GM10847 (cell line): ENCODE measurements around the gene FAM72B.
"Not testable (repeated sequence)": the region's sequence is repeated elsewhere in the genome, so short reads cannot be mapped to it uniquely, and the experiment has no call there.

Source experiments
- POLR2A ChIP-seq: IDR thresholded peaks from 2 replicates; pipeline ENCODE4 v1.6.1; 2011; ENCODE audit not compliant: insufficient read length; ENCODE audit errors: extremely low read depth

The FAM72B gene

DNA sequence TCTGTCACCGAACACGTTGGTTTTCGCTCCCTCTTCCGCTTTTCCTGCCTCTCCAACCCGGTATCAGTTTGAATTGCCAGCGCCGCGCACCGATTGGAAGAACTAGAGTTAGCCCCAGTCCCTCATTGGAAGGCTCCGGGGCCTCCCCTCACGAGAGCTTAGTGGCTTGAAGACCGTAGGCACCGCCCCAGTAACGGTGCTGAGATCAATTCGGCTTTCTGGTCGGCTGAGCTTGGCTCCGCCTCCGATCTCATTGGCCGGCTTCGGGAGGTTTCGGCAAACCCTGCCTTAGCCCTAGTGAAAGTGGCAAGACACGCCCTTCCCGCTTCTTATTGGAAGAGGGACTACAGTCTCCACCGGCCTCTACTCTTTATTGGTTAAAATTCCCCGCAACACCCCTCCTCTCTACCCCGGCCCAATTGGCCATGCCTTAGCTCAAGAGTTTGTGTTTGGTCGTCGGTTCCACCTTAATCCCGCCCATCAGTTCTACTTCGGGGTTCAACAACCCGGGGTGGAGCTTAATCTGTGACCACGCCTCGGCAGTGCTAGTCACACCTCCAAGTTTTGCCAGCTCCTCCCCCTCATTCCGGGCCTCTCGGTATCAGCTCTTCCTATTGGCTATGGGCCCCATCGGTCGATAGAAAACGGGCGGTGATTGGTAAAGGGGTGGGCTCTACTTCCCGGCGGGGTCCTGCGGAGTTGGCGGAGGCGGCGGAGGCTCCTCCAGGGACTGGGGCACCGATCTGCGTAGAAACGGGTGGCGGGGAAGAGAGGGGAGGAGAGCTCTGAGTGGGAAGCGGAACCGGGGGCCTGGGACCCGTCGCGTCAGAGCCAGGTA, at the start of gene FAM72B, which contains the start of gene SRGAP2C:
Gene FAM72B, minus strand, starts transcription at position 51 of the 838 bp plus-strand sequence. CDS start 851 bp downstream, outside the sequence.
Gene SRGAP2C, plus strand, starts transcription at position 686 of the 838 bp plus-strand sequence. CDS start 2,472 bp downstream, outside the sequence.
- not testable (repeated sequence) for TF ChIP-seq POLR2A
